K562 (cell line): ENCODE data around the gene CDT1. TPM values are rescaled to one million over a fixed set of nuclear protein-coding genes. Genes with fewer than 3 reads are reported as not detected.

ENCODE experiments used
- ARID3A ChIP-seq: IDR thresholded peaks from 2 replicates; pipeline ENCODE4 v1.6.1; 2012; ENCODE audit warnings: low read depth, low read length, improper control_type of control experiment, borderline replicate concordance
- BRF1 ChIP-seq: IDR thresholded peaks from 3 replicates; pipeline ENCODE4 v1.6.1; 2011; ENCODE audit warnings: borderline replicate concordance, mild to moderate bottlenecking; ENCODE audit not compliant: insufficient read length; ENCODE audit errors: extremely low read depth
- CCNT2 ChIP-seq: IDR thresholded peaks from 2 replicates; pipeline ENCODE4 v1.6.1; 2011; ENCODE audit warnings: borderline replicate concordance, low read depth, mild to moderate bottlenecking, moderate library complexity, mixed read lengths, low read length; ENCODE audit not compliant: insufficient read length; ENCODE audit errors: extremely low read depth
- DIDO1 ChIP-seq: fragments of 450-650 bp; IDR thresholded peaks from 2 replicates; pipeline ENCODE4 v1.6.1; 2016; ENCODE audit warnings: low read depth, missing biosample characterization, missing genetic modification characterization
- EP400 ChIP-seq: fragments of 450-650 bp; IDR thresholded peaks from 2 replicates; pipeline ENCODE4 v1.6.1; 2017; ENCODE audit warnings: antibody characterized with exemption, mild to moderate bottlenecking, moderate library complexity
- FOXA3 ChIP-seq, 2 experiments: fragments of 450-650 bp in 1 of 2; sonication (generic) in 1 of 2; formaldehyde crosslinking; IDR thresholded peaks in 1 of 2; conservative IDR thresholded peaks in 1 of 2; 2 replicates each; pipeline versions ENCODE4 v1.4.0 to v1.8.0; 2020 to 2022; ENCODE audit warnings: mild to moderate bottlenecking in 2 of 2, missing genetic modification reagents in 1 of 2
- FOXO4 ChIP-seq: fragments of 450-650 bp; formaldehyde crosslinking; IDR thresholded peaks from 2 replicates; pipeline ENCODE4 v1.4.0; 2020; ENCODE audit warnings: mild to moderate bottlenecking, moderate library complexity
- HDAC6 ChIP-seq: IDR thresholded peaks from 2 replicates; pipeline ENCODE4 v1.6.1; 2012; ENCODE audit warnings: low read depth, mild to moderate bottlenecking, control low read depth, inconsistent platforms, low read length, moderate library complexity
- HNRNPUL1 ChIP-seq: fragments of 200-400 bp; formaldehyde crosslinking; IDR thresholded peaks from 2 replicates; pipeline ENCODE4 v1.6.1; 2017; ENCODE audit warnings: low read length
- HOXB6 ChIP-seq: fragments of 250-450 bp; sonication (Bioruptor Pico); IDR thresholded peaks from 2 replicates; pipeline ENCODE4 v1.5.1; 2022; ENCODE audit warnings: mild to moderate bottlenecking, borderline replicate concordance
- KDM1A ChIP-seq, 2 experiments: fragments of 450-650 bp; IDR thresholded peaks; 2 replicates each; pipeline ENCODE4 v1.6.1; 2016; ENCODE audit warnings: mild to moderate bottlenecking in 2 of 2
- KLF10 ChIP-seq: fragments of 250-450 bp; sonication (Bioruptor Pico); IDR thresholded peaks from 2 replicates; pipeline ENCODE4 v1.6.1; 2021; ENCODE audit warnings: matching md5 sums
- MCM2 ChIP-seq: fragments of 450-650 bp; IDR thresholded peaks from 2 replicates; pipeline ENCODE4 v1.6.1; 2017; ENCODE audit warnings: low read depth, mild to moderate bottlenecking
- MEF2A ChIP-seq: IDR thresholded peaks from 2 replicates; pipeline ENCODE4 v1.6.1; 2011; ENCODE audit warnings: low read depth, mild to moderate bottlenecking, low read length, moderate library complexity; ENCODE audit not compliant: control insufficient read depth
- MTA3 ChIP-seq: fragments of 450-650 bp; formaldehyde crosslinking; IDR thresholded peaks from 2 replicates; pipeline ENCODE4 v1.6.1; 2017; ENCODE audit warnings: mild to moderate bottlenecking, borderline replicate concordance
- NELFE ChIP-seq: IDR thresholded peaks from 2 replicates; pipeline ENCODE4 v1.6.1; 2011; ENCODE audit warnings: mild to moderate bottlenecking; ENCODE audit not compliant: insufficient read depth, insufficient read length
- NR0B1 ChIP-seq: fragments of 450-650 bp; IDR thresholded peaks from one replicate; pipeline ENCODE4 v1.6.1; 2018; ENCODE audit warnings: mild to moderate bottlenecking, moderate library complexity; ENCODE audit not compliant: partially characterized antibody
- POLR3A ChIP-seq: IDR thresholded peaks from 2 replicates; pipeline ENCODE4 v1.6.1; 2011; ENCODE audit warnings: borderline replicate concordance, mild to moderate bottlenecking, moderate library complexity; ENCODE audit not compliant: insufficient read length, insufficient read depth; ENCODE audit errors: extremely low read depth
- PYGO2 ChIP-seq: fragments of 450-650 bp; IDR thresholded peaks from 2 replicates; pipeline ENCODE4 v1.6.1; 2016; ENCODE audit warnings: mild to moderate bottlenecking, missing genetic modification characterization, moderate library complexity, missing compliant biosample characterization
- SAFB ChIP-seq: fragments of 200-400 bp; formaldehyde crosslinking; IDR thresholded peaks from 2 replicates; pipeline ENCODE4 v1.6.1; 2017; ENCODE audit warnings: low read depth, low read length, borderline replicate concordance
- TCF7 ChIP-seq: sonication (generic); IDR thresholded peaks from 2 replicates; pipeline ENCODE4 v1.6.1; 2016; ENCODE audit warnings: antibody characterized with exemption, borderline replicate concordance
- TSC22D4 ChIP-seq: fragments of 450-650 bp; IDR thresholded peaks from 2 replicates; pipeline ENCODE4 v1.6.1; 2016; ENCODE audit warnings: missing genetic modification characterization, missing biosample characterization, control low read depth
- ZNF695 ChIP-seq: fragments of 450-650 bp; formaldehyde crosslinking; IDR thresholded peaks from 2 replicates; pipeline ENCODE4 v1.4.0; 2020; ENCODE audit warnings: mild to moderate bottlenecking, moderate library complexity
- polyA plus RNA-seq, 8 experiments: library from polyadenylated mRNA; depleted of rRNA in 4 of 8; stranded (reverse) in 5 of 8; unstranded in 3 of 8; fragments of >200 nt; fragmentation: Nextera tagmentation in 2 of 8; fragmentation: Illumina TruSeq in 1 of 8; extraction: Ambion mirVana in 2 of 8; extraction: Trizol in 1 of 8; gene quantifications; 2 replicates each; pipeline versions ENCODE4 v1.2.1 to v1.2.3, GENCODE V29; 2011 to 2014; ENCODE audit warnings: inconsistent platforms in 1 of 8, missing spikeins in 1 of 8
- total RNA-seq, 7 experiments: library from RNA; depleted of rRNA in 6 of 7; stranded (reverse); fragments of >200 nt in 6 of 7; fragmentation: Illumina TruSeq in 2 of 7; extraction: Trizol in 2 of 7; gene quantifications; 2 replicates each; pipeline versions ENCODE4 v1.2.1 to v1.2.3, GENCODE V29; 2011 to 2021; ENCODE audit warnings: low replicate concordance in 1 of 7

Gene CDT1
- total and polyA plus RNA-seq, 9 of the 15 experiments (the other 6 are each of a cell fraction or from before 2014, with no cell fraction given), result 0.92 to 178 (median 14.2) TPM

- TF ChIP-seq MTA3, result 0 out of 2 replicates have a peak, but pooled peaks have one; percentile 31
- TF ChIP-seq NR0B1, result no peak
- TF ChIP-seq DIDO1 (tag), result peak; percentile 75
- no peak for TF ChIP-seq HDAC6
- no peak for TF ChIP-seq ZNF695 (CRISPR knock-in tag)
- no peak for TF ChIP-seq FOXA3 (CRISPR knock-in tag; conservative IDR thresholded peaks at IDR 0.05 in 1 of 2, IDR thresholded peaks at IDR 0.05 in 1 of 2)
- no peak for TF ChIP-seq TCF7
- TF ChIP-seq MCM2, result no peak
- no peak for TF ChIP-seq SAFB
- TF ChIP-seq PYGO2, result no peak
- TF ChIP-seq BRF1, result no peak
- no peak for TF ChIP-seq HOXB6 (CRISPR knock-in tag)
- no peak for TF ChIP-seq KDM1A (IDR thresholded peaks at IDR 0.05)
- TF ChIP-seq MEF2A, result no peak
- no peak for TF ChIP-seq FOXO4 (CRISPR knock-in tag)
- no peak for TF ChIP-seq NELFE
- TF ChIP-seq TSC22D4 (tag), result no peak
- no peak; the same call in 1 of the 2 replicates for TF ChIP-seq EP400
- TF ChIP-seq KLF10 (CRISPR knock-in tag), result no peak
- TF ChIP-seq ARID3A, result no peak
- TF ChIP-seq HNRNPUL1, result no peak
- TF ChIP-seq CCNT2, result peak; percentile 69
- TF ChIP-seq POLR3A, result no peak
Measured at GRCh38 chr16:88856828-88857727, 53.5 kb downstream of the CDT1 start, which contains the start of the genes GALNS and TRAPPC2L (continued).
